Measurements from ENCODE around the gene CYBC1.
A peak's percentile ranks its signal among the peaks of the same experiment; 100 is the strongest.

Gene CYBC1

GRCh38 chr17:82432017-82432416 is 18.5 kb downstream of the CYBC1 start:
- no peak overlapping the region for H2AFZ ChIP-seq
- no peaks in the 10 kb centered on the region for H3K4me1 ChIP-seq
- no peak overlapping the region for H3K9ac ChIP-seq
- H3K36me3 ChIP-seq (ENCODE audit: control insufficient read depth, insufficient read depth, low read length) = no peaks in the 10 kb centered on the region
- no peak for TF ChIP-seq CTCF (IDR thresholded peaks at IDR 0.05)
- no peak overlapping the region for H3K4me3 ChIP-seq (ENCODE audit: low read depth, low read length)
- H3K27ac ChIP-seq = no peak overlapping the region
- H3K4me2 ChIP-seq (ENCODE audit: low read length) = no peak overlapping the region
- H3K9me3 ChIP-seq (ENCODE audit: control insufficient read depth, low read length) = no peaks in the 10 kb centered on the region
- no peaks in the 10 kb centered on the region for H3K27me3 ChIP-seq (ENCODE audit: control insufficient read depth, insufficient read depth, low read length)
- no peaks in the 10 kb centered on the region for H3K79me2 ChIP-seq

GRCh38 chr17:82429824-82430223 is 20.7 kb downstream of the CYBC1 start:
- Histone ChIP-seq H3K4me2 (ENCODE audit: low read length) (no peak overlapping the region), H3K79me2 (no peaks in the 10 kb centered on the region), H2AFZ (no peak overlapping the region), H3K9me3 (ENCODE audit: control insufficient read depth, low read length) (no peaks in the 10 kb centered on the region), H3K4me1 (no peaks in the 10 kb centered on the region), H3K36me3 (ENCODE audit: control insufficient read depth, insufficient read depth, low read length) (no peaks in the 10 kb centered on the region), H3K9ac (no peak overlapping the region), H3K27ac (no peak overlapping the region), H3K27me3 (ENCODE audit: control insufficient read depth, insufficient read depth, low read length) (no peaks in the 10 kb centered on the region), H3K4me3 (ENCODE audit: low read depth, low read length) (no peak overlapping the region)
- TF ChIP-seq CTCF (IDR thresholded peaks at IDR 0.05) = no peak

- Histone ChIP-seq H3K4me3 (ENCODE audit: low read depth, low read length) (no peak overlapping the region), H3K36me3 (ENCODE audit: control insufficient read depth, insufficient read depth, low read length) (no peaks in the 10 kb centered on the region), H3K4me2 (ENCODE audit: low read length) (no peak overlapping the region), H3K9me3 (ENCODE audit: control insufficient read depth, low read length) (no peaks in the 10 kb centered on the region), H3K79me2 (no peaks in the 10 kb centered on the region), H3K9ac (no peak overlapping the region), H2AFZ (no peak overlapping the region), H3K27me3 (ENCODE audit: control insufficient read depth, insufficient read depth, low read length) (no peaks in the 10 kb centered on the region), H3K4me1 (no peaks in the 10 kb centered on the region), H3K27ac (no peak overlapping the region)
- TF ChIP-seq CTCF (IDR thresholded peaks at IDR 0.05) = no peak
These were observed 22.0 kb downstream of the CYBC1 start for GRCh38 chr17:82428546-82428945.

GRCh38 chr17:82424863-82425159 is 25.7 kb downstream of the CYBC1 start:
- Histone ChIP-seq H3K27me3 (ENCODE audit: control insufficient read depth, insufficient read depth, low read length) (no peaks in the 10 kb centered on the region), H3K79me2 (no peaks in the 10 kb centered on the region), H3K36me3 (ENCODE audit: control insufficient read depth, insufficient read depth, low read length) (no peaks in the 10 kb centered on the region), H3K4me3 (ENCODE audit: low read depth, low read length) (no peak overlapping the region), H3K4me1 (no peaks in the 10 kb centered on the region), H3K27ac (no peak overlapping the region), H3K4me2 (ENCODE audit: low read length) (no peak overlapping the region), H3K9me3 (ENCODE audit: control insufficient read depth, low read length) (no peaks in the 10 kb centered on the region), H3K9ac (no peak overlapping the region), H2AFZ (no peak overlapping the region)
- no peak for TF ChIP-seq CTCF (IDR thresholded peaks at IDR 0.05)

GRCh38 chr17:82424001-82424862 is 26.3 kb downstream of the CYBC1 start:
- Histone ChIP-seq H3K4me3 (ENCODE audit: low read depth, low read length) (no peak overlapping the region), H3K4me1 (peaks cover 3% of the 10 kb centered on the region), H3K4me2 (ENCODE audit: low read length) (no peak overlapping the region), H3K27me3 (ENCODE audit: control insufficient read depth, insufficient read depth, low read length) (no peaks in the 10 kb centered on the region), H2AFZ (no peak overlapping the region), H3K27ac (no peak overlapping the region), H3K79me2 (no peaks in the 10 kb centered on the region), H3K36me3 (ENCODE audit: control insufficient read depth, insufficient read depth, low read length) (no peaks in the 10 kb centered on the region), H3K9me3 (ENCODE audit: control insufficient read depth, low read length) (no peaks in the 10 kb centered on the region), H3K9ac (no peak overlapping the region)
- peak; percentile 61 for TF ChIP-seq CTCF (IDR thresholded peaks at IDR 0.05)
